ENCODE results near the gene SH3RF2. TPM values are rescaled to one million over a fixed set of nuclear protein-coding genes. Genes with fewer than 3 reads are reported as not detected.

SH3RF2 gene
- total RNA-seq, 4 donors from 2014 or later = 39.6 to 118 (median 96.0) TPM

DNA sequence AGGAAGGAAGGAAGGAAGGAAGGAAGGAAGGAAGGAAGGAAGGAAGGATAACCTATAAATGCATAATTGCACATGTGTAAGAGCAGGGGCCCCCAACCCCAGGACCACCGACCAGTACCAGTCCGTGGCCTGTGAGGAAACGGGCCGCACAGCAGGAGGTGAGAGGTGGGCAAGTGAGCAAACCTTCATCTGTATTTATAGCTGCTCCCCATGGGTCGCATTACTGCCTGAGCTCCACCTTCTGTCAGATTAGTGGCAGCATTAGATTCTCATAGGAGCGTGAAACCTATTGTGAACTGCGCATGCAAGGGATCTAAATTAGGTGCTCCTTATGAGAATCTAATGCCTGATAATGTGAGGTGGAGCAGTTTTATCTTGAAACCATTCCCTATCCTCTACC, 66.1 kb downstream of the SH3RF2 start:
- no peak for DNase-seq

DNA sequence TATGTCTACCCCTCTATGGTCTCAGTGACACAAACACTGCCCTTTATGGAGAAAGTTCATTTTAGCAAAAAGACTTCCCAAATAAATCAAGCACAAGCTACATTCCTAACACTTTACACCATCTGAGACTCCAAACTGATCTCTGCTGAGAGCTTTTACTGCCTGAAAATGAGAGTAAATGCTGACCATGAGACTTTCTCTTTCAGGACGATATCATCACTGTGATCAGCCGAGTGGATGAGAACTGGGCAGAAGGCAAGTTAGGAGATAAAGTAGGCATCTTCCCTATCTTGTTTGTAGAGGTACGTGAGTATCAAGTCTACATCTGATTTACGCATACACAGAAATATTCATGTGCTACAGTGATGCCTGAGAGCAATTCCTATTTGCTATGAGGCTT, 67.5 kb downstream of the SH3RF2 start:
- peaks cover 0 to 7% (median 0%) of the 10 kb centered on the region in 4 donors for H3K4me1 ChIP-seq
- H3K4me3 ChIP-seq = no peak overlapping the region
- DNase-seq = no peak
- no peaks in the 10 kb centered on the region for H3K27me3 ChIP-seq
- TF ChIP-seq, protein P1, sequence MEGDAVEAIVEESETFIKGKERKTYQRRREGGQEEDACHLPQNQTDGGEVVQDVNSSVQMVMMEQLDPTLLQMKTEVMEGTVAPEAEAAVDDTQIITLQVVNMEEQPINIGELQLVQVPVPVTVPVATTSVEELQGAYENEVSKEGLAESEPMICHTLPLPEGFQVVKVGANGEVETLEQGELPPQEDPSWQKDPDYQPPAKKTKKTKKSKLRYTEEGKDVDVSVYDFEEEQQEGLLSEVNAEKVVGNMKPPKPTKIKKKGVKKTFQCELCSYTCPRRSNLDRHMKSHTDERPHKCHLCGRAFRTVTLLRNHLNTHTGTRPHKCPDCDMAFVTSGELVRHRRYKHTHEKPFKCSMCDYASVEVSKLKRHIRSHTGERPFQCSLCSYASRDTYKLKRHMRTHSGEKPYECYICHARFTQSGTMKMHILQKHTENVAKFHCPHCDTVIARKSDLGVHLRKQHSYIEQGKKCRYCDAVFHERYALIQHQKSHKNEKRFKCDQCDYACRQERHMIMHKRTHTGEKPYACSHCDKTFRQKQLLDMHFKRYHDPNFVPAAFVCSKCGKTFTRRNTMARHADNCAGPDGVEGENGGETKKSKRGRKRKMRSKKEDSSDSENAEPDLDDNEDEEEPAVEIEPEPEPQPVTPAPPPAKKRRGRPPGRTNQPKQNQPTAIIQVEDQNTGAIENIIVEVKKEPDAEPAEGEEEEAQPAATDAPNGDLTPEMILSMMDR (IDR thresholded peaks at IDR 0.05) = no peak
- TF ChIP-seq POLR2A (IDR thresholded peaks at IDR 0.05) = no peak
- H3K27ac ChIP-seq = no peak overlapping the region
- H3K9me3 ChIP-seq = no peaks in the 10 kb centered on the region
- peaks cover 0 to 5% (median 0%) of the 10 kb centered on the region in 3 donors for H3K36me3 ChIP-seq

More for the DNA sequence above, 66.1 kb downstream of the SH3RF2 start:
- Histone ChIP-seq H3K36me3 (peaks cover 0 to 5% (median 0%) of the 10 kb centered on the region in 3 donors), H3K27ac (no peak overlapping the region), H3K27me3 (no peaks in the 10 kb centered on the region), H3K4me1 (no peaks in the 10 kb centered on the region), H3K4me3 (no peak overlapping the region), H3K9me3 (no peaks in the 10 kb centered on the region)
- TF ChIP-seq, protein P1 (IDR thresholded peaks at IDR 0.05) = no peak
- no peak for TF ChIP-seq POLR2A (IDR thresholded peaks at IDR 0.05)

GRCh38 chr5:146005264-146005663, 68.9 kb downstream of the SH3RF2 start:
- TF ChIP-seq, protein P1 (IDR thresholded peaks at IDR 0.05) = no peak
- TF ChIP-seq POLR2A (IDR thresholded peaks at IDR 0.05) = no peak
- H3K27me3 ChIP-seq = no peaks in the 10 kb centered on the region
- H3K4me3 ChIP-seq = no peak overlapping the region
- H3K36me3 ChIP-seq = peaks cover 0 to 5% (median 0%) of the 10 kb centered on the region in 3 donors
- no peaks in the 10 kb centered on the region for H3K9me3 ChIP-seq
- no peak for DNase-seq
- peaks cover 0 to 11% (median 0%) of the 10 kb centered on the region in 4 donors for H3K4me1 ChIP-seq
- no peak overlapping the region for H3K27ac ChIP-seq

- Histone ChIP-seq H3K27ac (no peak overlapping the region), H3K4me1 (peaks cover 0 to 11% (median 0%) of the 10 kb centered on the region in 4 donors), H3K4me3 (no peak overlapping the region), H3K9me3 (no peaks in the 10 kb centered on the region), H3K27me3 (no peaks in the 10 kb centered on the region), H3K36me3 (peaks cover 0 to 5% (median 0%) of the 10 kb centered on the region in 3 donors)
- TF ChIP-seq POLR2A (IDR thresholded peaks at IDR 0.05) = no peak
- TF ChIP-seq, protein P1 (IDR thresholded peaks at IDR 0.05) = no peak
- no peak for DNase-seq
Measured at GRCh38 chr5:146005723-146006122, 69.3 kb downstream of the SH3RF2 start.

- H3K4me1 ChIP-seq = peaks cover 0 to 11% (median 0%) of the 10 kb centered on the region in 4 donors
- no peaks in the 10 kb centered on the region for H3K9me3 ChIP-seq
Measured at GRCh38 chr5:146006470-146007190, 70.3 kb downstream of the SH3RF2 start.

More at GRCh38 chr5:146006470-146007190, 70.3 kb downstream of the SH3RF2 start:
- TF ChIP-seq, protein P1 (IDR thresholded peaks at IDR 0.05) = no peak
- TF ChIP-seq POLR2A (IDR thresholded peaks at IDR 0.05) = no peak
- no peak for DNase-seq
- peak overlapping the region in 2 of 4 donors; percentile 64 to 80 for H3K27ac ChIP-seq
- H3K4me3 ChIP-seq = no peak overlapping the region
- no peaks in the 10 kb centered on the region for H3K27me3 ChIP-seq
- peaks cover 0 to 5% (median 0%) of the 10 kb centered on the region in 3 donors for H3K36me3 ChIP-seq
